Esophagus squamous epithelium (tissue), 5 donors: Measurements from ENCODE around the gene TECR. TPM values are rescaled to one million over a fixed set of nuclear protein-coding genes. Genes with fewer than 3 reads are reported as not detected.

Experiments used
- DNase-seq: peaks from one replicate; lab custom pipeline; 2025; lab: John Stamatoyannopoulos, UW
- H3K27ac ChIP-seq, 4 donors: fragments of 200-600 bp; sonication (generic); one replicate each; pipeline ENCODE4 v1.5.1; 2016 to 2019; ENCODE audit warnings: mild to moderate bottlenecking in 1 of 4
- H3K27me3 ChIP-seq, 4 donors: fragments of 200-600 bp; sonication (generic); 1 replicate in 3 of 4; 2 replicates in 1 of 4; pipeline versions ENCODE4 v1.5.1 to v1.6.0; 2017 to 2021; ENCODE audit warnings: antibody characterized with exemption in 1 of 4
- H3K36me3 ChIP-seq, 3 donors: fragments of 200-600 bp; sonication (generic); one replicate each; pipeline ENCODE4 v1.5.1; 2016 to 2019
- H3K4me1 ChIP-seq, 3 donors: fragments of 200-600 bp; sonication (generic); one replicate each; pipeline ENCODE4 v1.5.1; 2017 to 2019
- H3K4me3 ChIP-seq, 4 donors: fragments of 200-600 bp; sonication (generic); 1 replicate in 3 of 4; 2 replicates in 1 of 4; pipeline ENCODE4 v1.5.1; 2016 to 2019; ENCODE audit warnings: mild to moderate bottlenecking in 2 of 4, moderate library complexity in 1 of 4
- H3K9me3 ChIP-seq, 3 donors: fragments of 200-600 bp; sonication (generic); one replicate each; pipeline ENCODE4 v1.5.1; 2016 to 2019
- POLR2A ChIP-seq, 4 donors: fragments of 450-650 bp; IDR thresholded peaks; one replicate each; pipeline ENCODE4 v1.6.1; 2017; ENCODE audit warnings: antibody characterized with exemption in 4 of 4, mild to moderate bottlenecking in 4 of 4, moderate library complexity in 3 of 4
- WGBS, 2 donors: methylation state at CpG; one replicate each; pipeline ENCODE4 v1.1.5; 2018; 5-methylcytosine and 5-hydroxymethylcytosine counted together
- intact Hi-C: fragments of 100-400 bp; cut with DNase I; formaldehyde crosslinking; loops from one replicate; pipeline ENCODE4 v1.15.0; 2022
- total RNA-seq, 4 donors: library from RNA; depleted of rRNA; stranded (reverse); fragments of >200 nt; gene quantifications; one replicate each; pipeline ENCODE4 v1.1.0, GENCODE V29; 2016
- TF ChIP-seq, protein P1 (sequence below), 6 experiments: fragments of 450-650 bp in 4 of 6; fragments of 200-600 bp in 2 of 6; sonication (generic) in 2 of 6; IDR thresholded peaks; one replicate each; pipeline ENCODE4 v1.5.1; 2016 to 2019; ENCODE audit warnings: antibody characterized with exemption in 6 of 6, mild to moderate bottlenecking in 4 of 6, moderate library complexity in 4 of 6
- donor health status: DM: yes; HTN: yes; CAD: no.

The TECR gene
- total RNA-seq, 4 donors from 2014 or later, result 130 to 290 (median 190) TPM

GRCh38 chr19:14560776-14561108 is 31.3 kb downstream of the TECR start:
- 93% methylated on average over 3 of the region's 6 CpGs; no CpG with 5 or more reads in 1 of the 2 donors for WGBS, 2 donors
- intact Hi-C loops, result no loop called here
- Histone ChIP-seq H3K4me3 (no peak overlapping the region), H3K36me3 (peaks cover 0 to 45% (median 7%) of the 10 kb centered on the region in 3 donors), H3K4me1 (peaks cover 50 to 84% (median 57%) of the 10 kb centered on the region in 3 donors), H3K27me3 (no peaks in the 10 kb centered on the region), H3K9me3 (no peaks in the 10 kb centered on the region), H3K27ac (peak overlapping the region; percentile 84 to 91 (median 90))
- TF ChIP-seq, protein P1, sequence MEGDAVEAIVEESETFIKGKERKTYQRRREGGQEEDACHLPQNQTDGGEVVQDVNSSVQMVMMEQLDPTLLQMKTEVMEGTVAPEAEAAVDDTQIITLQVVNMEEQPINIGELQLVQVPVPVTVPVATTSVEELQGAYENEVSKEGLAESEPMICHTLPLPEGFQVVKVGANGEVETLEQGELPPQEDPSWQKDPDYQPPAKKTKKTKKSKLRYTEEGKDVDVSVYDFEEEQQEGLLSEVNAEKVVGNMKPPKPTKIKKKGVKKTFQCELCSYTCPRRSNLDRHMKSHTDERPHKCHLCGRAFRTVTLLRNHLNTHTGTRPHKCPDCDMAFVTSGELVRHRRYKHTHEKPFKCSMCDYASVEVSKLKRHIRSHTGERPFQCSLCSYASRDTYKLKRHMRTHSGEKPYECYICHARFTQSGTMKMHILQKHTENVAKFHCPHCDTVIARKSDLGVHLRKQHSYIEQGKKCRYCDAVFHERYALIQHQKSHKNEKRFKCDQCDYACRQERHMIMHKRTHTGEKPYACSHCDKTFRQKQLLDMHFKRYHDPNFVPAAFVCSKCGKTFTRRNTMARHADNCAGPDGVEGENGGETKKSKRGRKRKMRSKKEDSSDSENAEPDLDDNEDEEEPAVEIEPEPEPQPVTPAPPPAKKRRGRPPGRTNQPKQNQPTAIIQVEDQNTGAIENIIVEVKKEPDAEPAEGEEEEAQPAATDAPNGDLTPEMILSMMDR (IDR thresholded peaks at IDR 0.05), result no peak
- no peak for TF ChIP-seq POLR2A (IDR thresholded peaks at IDR 0.05)
- no peak for DNase-seq

DNA sequence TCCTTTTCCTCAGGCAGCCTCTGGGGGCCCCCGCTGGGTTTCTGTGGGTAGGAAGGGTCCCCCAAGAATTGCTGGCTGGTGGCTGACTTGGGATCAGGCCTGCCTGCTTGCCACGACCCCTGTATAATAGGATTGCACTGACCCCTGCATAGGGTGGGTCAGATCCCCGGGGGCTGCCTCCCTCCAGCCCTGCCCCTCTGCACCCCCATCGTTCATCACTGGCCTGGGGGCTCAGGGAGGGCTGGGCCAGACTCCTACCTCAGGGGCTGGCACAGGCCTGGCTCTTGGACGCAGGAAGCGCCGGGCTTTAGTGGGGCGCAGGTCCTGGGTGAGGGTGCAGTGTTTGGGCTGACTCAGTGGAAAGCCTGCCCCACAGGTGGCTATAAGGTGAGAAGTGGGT is 31.9 kb downstream of the TECR start:
- Histone ChIP-seq H3K27ac (peak overlapping the region; percentile 84 to 91 (median 90)), H3K36me3 (peaks cover 5 to 50% (median 7%) of the 10 kb centered on the region in 3 donors), H3K9me3 (no peaks in the 10 kb centered on the region), H3K4me3 (no peak overlapping the region), H3K4me1 (peaks cover 45 to 79% (median 53%) of the 10 kb centered on the region in 3 donors), H3K27me3 (no peaks in the 10 kb centered on the region)
- no peak for TF ChIP-seq POLR2A (IDR thresholded peaks at IDR 0.05)
- TF ChIP-seq, protein P1 (IDR thresholded peaks at IDR 0.05), result no peak
- no CpG with 5 or more reads among the region's 8 CpGs for WGBS, 2 donors
- DNase-seq, result no peak
- intact Hi-C loops, result no loop called here

DNA sequence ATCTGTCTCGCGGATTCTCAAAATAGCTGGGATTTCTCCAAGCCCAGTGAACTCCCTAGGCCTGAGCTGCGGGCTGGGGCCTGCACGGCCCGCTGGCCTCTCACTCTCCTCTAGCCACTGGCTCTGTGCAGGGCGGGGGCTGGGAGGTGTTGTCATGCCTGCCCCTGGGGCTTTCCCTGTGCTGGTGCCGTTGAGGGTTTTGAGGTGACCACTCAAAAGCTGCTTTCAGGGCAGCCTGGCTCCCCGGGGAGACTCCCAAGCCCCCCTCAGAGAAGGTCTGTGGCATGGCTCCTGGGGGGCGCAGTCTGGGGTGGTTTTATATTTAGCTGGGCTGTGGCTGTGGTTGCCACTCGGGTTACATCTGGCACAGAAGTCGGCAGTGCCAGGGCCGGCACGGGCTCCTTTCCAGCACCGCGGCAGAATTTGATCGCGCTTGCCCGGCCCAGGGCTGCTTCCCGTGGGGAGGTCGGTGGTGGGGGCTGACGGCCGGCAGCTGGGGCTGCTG is 32.5 kb downstream of the TECR start:
- Histone ChIP-seq H3K4me1 (peaks cover 38 to 72% (median 46%) of the 10 kb centered on the region in 3 donors), H3K27me3 (no peaks in the 10 kb centered on the region), H3K36me3 (peaks cover 6 to 57% (median 11%) of the 10 kb centered on the region in 3 donors), H3K9me3 (no peaks in the 10 kb centered on the region), H3K4me3 (peak overlapping the region in 2 of 4 donors; percentile 18 to 38), H3K27ac (peak overlapping the region; percentile 84 to 91 (median 90))
- no peak for DNase-seq
- intact Hi-C loops, result no loop called here
- 28 to 47% methylated on average over 3 of the region's 22 CpGs for WGBS, 2 donors
- TF ChIP-seq POLR2A (IDR thresholded peaks at IDR 0.05), result no peak
- TF ChIP-seq, protein P1 (IDR thresholded peaks at IDR 0.05), result no peak

DNA sequence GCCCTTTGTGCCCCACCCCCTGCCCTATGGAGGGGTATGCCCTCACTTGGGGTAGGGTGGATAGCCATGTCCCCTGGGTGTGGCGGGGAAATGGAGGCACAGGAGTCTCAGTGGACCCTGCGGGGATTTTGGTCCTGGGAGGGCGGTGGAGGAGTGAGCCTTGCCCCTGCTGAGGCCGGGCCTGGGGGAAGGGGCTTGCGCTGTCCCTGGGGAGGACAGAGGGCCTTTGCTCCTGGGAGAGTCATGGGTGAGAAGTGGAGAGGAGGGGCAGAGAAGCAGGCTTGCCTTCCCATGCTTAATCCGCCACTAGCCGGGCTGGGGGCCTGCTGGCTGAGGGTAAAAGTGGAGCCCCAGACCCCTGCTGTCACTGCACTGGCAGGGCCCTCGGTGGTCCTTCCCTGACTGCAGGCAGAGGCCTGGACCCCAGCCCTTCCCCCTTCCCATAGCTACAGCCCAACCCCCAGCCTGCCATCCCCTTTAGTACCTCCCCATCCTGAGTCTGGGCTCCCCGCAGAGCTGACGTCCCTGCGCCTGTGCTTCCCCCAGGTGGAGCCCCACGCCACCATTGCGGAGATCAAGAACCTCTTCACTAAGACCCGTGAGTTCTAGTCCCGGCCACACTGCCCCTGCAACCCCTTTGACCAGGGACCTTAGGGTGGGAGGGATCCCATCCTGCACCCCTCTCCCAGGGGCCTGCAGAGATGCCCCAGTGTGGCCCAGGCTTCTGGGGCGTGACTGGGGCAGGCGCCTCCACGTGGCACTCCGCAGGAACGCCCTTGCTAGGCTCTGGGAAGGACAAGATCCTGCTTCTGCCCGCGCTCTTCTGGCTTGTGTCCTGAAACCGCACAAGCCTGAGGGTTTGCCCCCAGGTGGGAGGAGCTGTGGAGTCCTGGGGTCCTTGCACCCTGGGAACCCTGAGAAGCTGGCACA is 33.5 kb downstream of the TECR start:
- Histone ChIP-seq H3K36me3 (peaks cover 6 to 66% (median 11%) of the 10 kb centered on the region in 3 donors), H3K4me3 (no peak overlapping the region), H3K9me3 (no peaks in the 10 kb centered on the region), H3K27ac (peak overlapping the region; percentile 84 to 91 (median 90)), H3K4me1 (peaks cover 37 to 70% (median 43%) of the 10 kb centered on the region in 3 donors), H3K27me3 (no peaks in the 10 kb centered on the region)
- WGBS, 2 donors, result 68 to 82% methylated on average over 3 to 13 of the region's 23 CpGs
- TF ChIP-seq POLR2A (IDR thresholded peaks at IDR 0.05), result no peak
- TF ChIP-seq, protein P1 (IDR thresholded peaks at IDR 0.05), result no peak
- no peak for DNase-seq
- intact Hi-C loops, result no loop called here

- 59 to 78% methylated on average over 3 to 4 of the region's 16 CpGs for WGBS, 2 donors
- Histone ChIP-seq H3K9me3 (no peaks in the 10 kb centered on the region), H3K4me3 (no peak overlapping the region), H3K27me3 (no peaks in the 10 kb centered on the region), H3K36me3 (peaks cover 6 to 66% (median 11%) of the 10 kb centered on the region in 3 donors), H3K27ac (peak overlapping the region; percentile 62 to 91 (median 88)), H3K4me1 (peaks cover 37 to 70% (median 43%) of the 10 kb centered on the region in 3 donors)
- intact Hi-C loops, result no loop called here
- no peak for DNase-seq
- TF ChIP-seq, protein P1 (IDR thresholded peaks at IDR 0.05), result no peak
- no peak for TF ChIP-seq POLR2A (IDR thresholded peaks at IDR 0.05)
These were observed 34.2 kb downstream of the TECR start for GRCh38 chr19:14563590-14563926.
